Mesothelial cell of epicardium (in vitro differentiated cells): Measurements from ENCODE around the gene PPIL6. TPM values are rescaled to one million over a fixed set of nuclear protein-coding genes. Genes with fewer than 3 reads are reported as not detected.

Experiments used
- DNase-seq, 2 experiments: peaks; one replicate each; pipeline ENCODE4 v3.0.0; 2021; ENCODE audit warnings: low spot score in 2 of 2; ENCODE audit not compliant: unreplicated experiment in 2 of 2
- H3K27ac Mint-ChIP-seq: 2 replicates; pipeline ENCODE4 v1.8.0; 2021; ENCODE audit warnings: mixed read lengths
- H3K27me3 Mint-ChIP-seq: 2 replicates; pipeline ENCODE4 v1.8.0; 2021; ENCODE audit warnings: low read depth, mixed read lengths
- H3K36me3 Mint-ChIP-seq: 2 replicates; pipeline ENCODE4 v1.8.0; 2021; ENCODE audit warnings: mixed read lengths
- H3K4me1 Mint-ChIP-seq: 2 replicates; pipeline ENCODE4 v1.8.0; 2021; ENCODE audit warnings: mixed read lengths
- H3K4me3 Mint-ChIP-seq: 2 replicates; pipeline ENCODE4 v1.8.0; 2021; ENCODE audit warnings: mild to moderate bottlenecking, moderate library complexity, mixed read lengths
- H3K9me3 Mint-ChIP-seq: 2 replicates; pipeline ENCODE4 v1.8.0; 2021; ENCODE audit warnings: mixed read lengths
- total RNA-seq: library from RNA; stranded (reverse); gene quantifications from 3 replicates; pipeline ENCODE4 v1.2.1, GENCODE V29; 2021
- TF ChIP-seq, protein P1 (sequence below): fragments of 200-600 bp; sonication (generic); IDR thresholded peaks from one replicate; pipeline ENCODE4 v1.5.0; 2021; ENCODE audit warnings: antibody characterized with exemption; ENCODE audit not compliant: unreplicated experiment

Gene PPIL6
- total RNA-seq, 1 donor from 2014 or later = 4.8 TPM

GRCh38 chr6:109424946-109425345 lies 15.5 kb downstream of the PPIL6 start:
- H3K9me3 Mint-ChIP-seq = no peaks in the 10 kb centered on the region
- TF ChIP-seq, protein P1, sequence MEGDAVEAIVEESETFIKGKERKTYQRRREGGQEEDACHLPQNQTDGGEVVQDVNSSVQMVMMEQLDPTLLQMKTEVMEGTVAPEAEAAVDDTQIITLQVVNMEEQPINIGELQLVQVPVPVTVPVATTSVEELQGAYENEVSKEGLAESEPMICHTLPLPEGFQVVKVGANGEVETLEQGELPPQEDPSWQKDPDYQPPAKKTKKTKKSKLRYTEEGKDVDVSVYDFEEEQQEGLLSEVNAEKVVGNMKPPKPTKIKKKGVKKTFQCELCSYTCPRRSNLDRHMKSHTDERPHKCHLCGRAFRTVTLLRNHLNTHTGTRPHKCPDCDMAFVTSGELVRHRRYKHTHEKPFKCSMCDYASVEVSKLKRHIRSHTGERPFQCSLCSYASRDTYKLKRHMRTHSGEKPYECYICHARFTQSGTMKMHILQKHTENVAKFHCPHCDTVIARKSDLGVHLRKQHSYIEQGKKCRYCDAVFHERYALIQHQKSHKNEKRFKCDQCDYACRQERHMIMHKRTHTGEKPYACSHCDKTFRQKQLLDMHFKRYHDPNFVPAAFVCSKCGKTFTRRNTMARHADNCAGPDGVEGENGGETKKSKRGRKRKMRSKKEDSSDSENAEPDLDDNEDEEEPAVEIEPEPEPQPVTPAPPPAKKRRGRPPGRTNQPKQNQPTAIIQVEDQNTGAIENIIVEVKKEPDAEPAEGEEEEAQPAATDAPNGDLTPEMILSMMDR = no peak
- DNase-seq = no peak
- H3K4me3 Mint-ChIP-seq = no peak overlapping the region
- no peak overlapping the region for H3K27ac Mint-ChIP-seq
- no peaks in the 10 kb centered on the region for H3K27me3 Mint-ChIP-seq
- no peaks in the 10 kb centered on the region for H3K36me3 Mint-ChIP-seq
- peaks cover 5% of the 10 kb centered on the region for H3K4me1 Mint-ChIP-seq

GRCh38 chr6:109421184-109421583 lies 19.2 kb downstream of the PPIL6 start:
- TF ChIP-seq, protein P1 = no peak
- Mint-ChIP-seq H3K36me3 (no peaks in the 10 kb centered on the region), H3K4me3 (no peak overlapping the region), H3K9me3 (no peaks in the 10 kb centered on the region), H3K27me3 (no peaks in the 10 kb centered on the region), H3K4me1 (no peaks in the 10 kb centered on the region), H3K27ac (no peak overlapping the region)
- no peak for DNase-seq

DNA sequence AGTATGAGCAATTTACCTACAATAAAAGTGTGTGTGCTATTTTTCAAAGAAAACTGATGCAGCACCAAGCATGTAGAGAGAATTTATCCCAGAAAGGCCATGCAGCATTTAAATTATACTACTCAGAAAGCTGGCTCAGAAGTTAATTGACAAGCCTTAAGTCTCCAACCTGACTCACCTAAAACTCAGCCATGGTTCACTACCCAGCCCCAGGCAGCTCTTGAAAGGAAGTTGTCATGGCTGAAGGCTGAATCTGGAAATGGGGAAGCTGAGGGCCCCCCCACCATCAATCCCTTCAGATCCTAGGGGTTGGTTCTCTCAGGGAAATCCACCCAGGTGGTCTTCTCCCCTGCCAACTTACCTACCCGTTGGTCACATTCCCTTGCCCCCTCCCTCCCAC lies 19.7 kb downstream of the PPIL6 start:
- no peaks in the 10 kb centered on the region for H3K9me3 Mint-ChIP-seq
- DNase-seq = no peak
- no peaks in the 10 kb centered on the region for H3K27me3 Mint-ChIP-seq
- H3K4me1 Mint-ChIP-seq = no peaks in the 10 kb centered on the region
- no peaks in the 10 kb centered on the region for H3K36me3 Mint-ChIP-seq
- TF ChIP-seq, protein P1 = no peak
- H3K27ac Mint-ChIP-seq = no peak overlapping the region
- no peak overlapping the region for H3K4me3 Mint-ChIP-seq

- Mint-ChIP-seq H3K4me3 (no peak overlapping the region), H3K4me1 (no peaks in the 10 kb centered on the region), H3K36me3 (peaks cover 4% of the 10 kb centered on the region), H3K27me3 (no peaks in the 10 kb centered on the region), H3K9me3 (peaks cover 14% of the 10 kb centered on the region), H3K27ac (no peak overlapping the region)
- TF ChIP-seq, protein P1 = no peak
- no peak for DNase-seq
Measured at GRCh38 chr6:109417646-109418045, 22.8 kb downstream of the PPIL6 start.

DNA sequence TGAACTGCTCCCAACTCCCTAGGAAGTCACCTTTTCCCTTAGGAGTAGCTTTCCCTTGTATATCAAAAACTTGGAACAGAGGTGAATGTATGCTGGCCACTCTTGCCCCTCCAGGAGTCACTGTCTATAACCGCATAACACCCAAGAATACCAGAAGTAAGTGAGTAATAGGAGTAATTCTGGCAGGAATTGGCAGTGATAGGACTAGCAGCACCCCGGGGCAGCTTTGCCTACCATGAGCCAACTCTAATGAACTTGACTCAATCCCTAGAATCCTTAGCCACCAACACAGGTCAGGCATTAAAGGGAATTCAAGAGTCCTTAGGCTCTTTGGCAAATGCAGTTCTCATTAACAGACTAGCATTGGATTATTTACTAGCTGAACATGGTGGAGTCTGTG lies 29.4 kb downstream of the PPIL6 start:
- no peaks in the 10 kb centered on the region for H3K4me1 Mint-ChIP-seq
- H3K27me3 Mint-ChIP-seq = peaks cover 2% of the 10 kb centered on the region
- TF ChIP-seq, protein P1 = no peak
- H3K27ac Mint-ChIP-seq = no peak overlapping the region
- peaks cover 26% of the 10 kb centered on the region for H3K9me3 Mint-ChIP-seq
- DNase-seq = no peak
- no peak overlapping the region for H3K4me3 Mint-ChIP-seq
- peaks cover 9% of the 10 kb centered on the region for H3K36me3 Mint-ChIP-seq

- no peak for DNase-seq
- no peak overlapping the region for H3K27ac Mint-ChIP-seq
- no peaks in the 10 kb centered on the region for H3K4me1 Mint-ChIP-seq
- peaks cover 6% of the 10 kb centered on the region for H3K9me3 Mint-ChIP-seq
- H3K27me3 Mint-ChIP-seq = no peaks in the 10 kb centered on the region
- no peak overlapping the region for H3K4me3 Mint-ChIP-seq
- TF ChIP-seq, protein P1 = no peak
- no peaks in the 10 kb centered on the region for H3K36me3 Mint-ChIP-seq
Measured at GRCh38 chr6:109406196-109406595, 34.2 kb downstream of the PPIL6 start.
